ENCODE results near the gene NAT16. TPM values are rescaled to one million over a fixed set of nuclear protein-coding genes. Genes with fewer than 3 reads are reported as not detected.

The NAT16 gene
- total and polyA plus RNA-seq, 2 of the 8 experiments (the other 6 are each of a cell fraction or from before 2014, with no cell fraction given), result 0.26 to 0.84 TPM

DNA sequence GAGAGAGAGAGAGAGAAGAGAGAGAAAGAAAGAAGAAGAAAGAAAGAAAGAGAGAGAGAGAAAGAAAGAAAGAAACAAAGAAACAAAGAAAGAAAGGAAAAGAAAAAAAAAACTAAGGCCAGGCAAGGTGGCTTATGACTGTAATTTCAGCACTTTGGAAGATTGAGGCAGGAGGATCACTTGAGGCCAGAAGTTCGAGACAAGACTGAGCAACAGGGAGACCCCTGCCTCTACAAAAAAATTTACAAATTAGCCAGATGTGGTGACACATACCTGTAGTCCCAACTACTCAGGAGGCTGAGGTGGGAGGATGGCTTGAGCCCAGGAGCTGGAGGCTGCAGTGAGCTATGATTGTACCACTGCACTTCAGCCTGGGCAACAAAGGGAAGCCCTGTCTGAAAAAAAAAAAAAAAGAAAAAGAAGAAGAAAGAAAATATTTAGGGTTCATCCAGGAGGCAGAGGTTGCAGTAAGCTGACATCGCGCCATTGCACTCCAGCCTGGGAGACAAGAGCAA, 50.4 kb downstream of the NAT16 start:
- Histone ChIP-seq H3K4me2 (ENCODE audit: insufficient read depth in 1 of 2, low read depth in 2 of 2, low read length in 2 of 2) (no peak overlapping the region), H3K23me2 (ENCODE audit: low read depth, low read length) (no peaks in the 10 kb centered on the region; the same call in 1 of the 2 replicates), H3K56ac (replicated peaks; ENCODE audit: insufficient read length, low read depth, low read length) (no peak overlapping the region), H3K18ac (ENCODE audit: extremely low read depth, low read length) (no peak overlapping the region), H2BK12ac (ENCODE audit: low read depth, low read length) (no peak overlapping the region), H3K14ac (ENCODE audit: insufficient read length) (no peak overlapping the region), H3K36me3 (ENCODE audit: control insufficient read depth in 2 of 4, insufficient read depth in 4 of 4, low read length in 3 of 4) (no peaks in the 10 kb centered on the region), H3K27ac (ENCODE audit: low read depth, low read length) (no peak overlapping the region), H4K5ac (ENCODE audit: insufficient read length, low read depth, low read length) (no peak overlapping the region), H3K9ac (replicated peaks in 1 of 4; ENCODE audit: extremely low read depth in 1 of 4, low read depth in 3 of 4, low read length in 3 of 4) (no peak overlapping the region), H2BK20ac (ENCODE audit: low read length) (no peak overlapping the region), H2AK5ac (ENCODE audit: low read depth, low read length) (no peak overlapping the region), H3K9me3 (ENCODE audit: insufficient read depth in 2 of 2, low read depth in 1 of 2, low read length in 1 of 2) (peaks cover 0 to 4% of the 10 kb centered on the region in 2 experiments; a peak in 1 of 4 replicates), H2BK15ac (ENCODE audit: low read length) (no peak overlapping the region), H3K27me3 (replicated peaks in 1 of 4; ENCODE audit: control insufficient read depth in 3 of 4, extremely low read depth in 1 of 4, insufficient read depth in 3 of 4, low read length in 3 of 4) (peaks cover 0 to 2% (median 0%) of the 10 kb centered on the region in 4 experiments; a peak in 2 of 7 replicates), H4K8ac (ENCODE audit: extremely low read depth, insufficient read depth, low read length) (no peak overlapping the region), H3K23ac (ENCODE audit: insufficient read length) (no peak overlapping the region), H3K4me1 (replicated peaks in 1 of 4; ENCODE audit: control insufficient read depth in 3 of 4, insufficient read depth in 4 of 4, low read length in 3 of 4) (peaks cover 8 to 20% (median 19%) of the 10 kb centered on the region in 4 experiments), H3K4ac (replicated peaks; ENCODE audit: insufficient read length, low read depth, low read length) (no peak overlapping the region), H4K91ac (replicated peaks; ENCODE audit: insufficient read length, low read length) (no peak overlapping the region), H4K20me1 (replicated peaks in 1 of 2; ENCODE audit: control insufficient read depth in 1 of 2, insufficient read depth in 2 of 2, low read length in 2 of 2) (no peaks in the 10 kb centered on the region), H2BK120ac (replicated peaks; ENCODE audit: low read depth, low read length) (no peak overlapping the region), H2BK5ac (ENCODE audit: low read depth, low read length) (no peak overlapping the region), H3K4me3 (ENCODE audit: extremely low read depth in 1 of 4, insufficient read depth in 2 of 4, low read depth in 3 of 4, low read length in 4 of 4) (no peak overlapping the region), H2AFZ (ENCODE audit: low read length) (no peak overlapping the region), H3K79me1 (ENCODE audit: low read depth, low read length) (no peaks in the 10 kb centered on the region), H3K79me2 (ENCODE audit: control insufficient read depth in 1 of 2, insufficient read depth in 2 of 2, low read length in 2 of 2) (no peaks in the 10 kb centered on the region)
- FAIRE-seq, result no peak
- POLR2A ChIA-PET (ENCODE audit: partially characterized antibody), result no interaction called here
- WGBS, 2 experiments (ENCODE audit: extremely low coverage in 1 of 2, insufficient coverage in 1 of 2, insufficient read length in 1 of 2, insufficient replicate concordance in 2 of 2, low coverage in 1 of 2, low lambda C conversion rate in 2 of 2, missing lambda C conversion rate in 1 of 2), result 94% methylated on average over 1 of the region's 3 CpGs; no CpG with 5 or more reads in 1 of the 2 experiments
- CTCF ChIA-PET (ENCODE audit: partially characterized antibody), result interaction anchor here (0.6 to 8.3 kb wide), 8 partner anchors 8 to 156 kb away, joined by 3 to 80 read pairs (median 3); no protein-coding TSS in a partner anchor
- DNase-seq (ENCODE audit: low read depth in 1 of 2, low spot score in 2 of 2), result no peak
- TF ChIP-seq CHD2 (IDR thresholded peaks at IDR 0.05; ENCODE audit: low read length) (no peak), SP2 (IDR thresholded peaks at IDR 0.05; ENCODE audit: low read length) (no peak)

All from H1 (cell line).